ENCODE data around the gene PRR9.
"Not testable (repeated sequence)": the region's sequence is repeated elsewhere in the genome, so short reads cannot be mapped to it uniquely, and the experiment has no call there.

GRCh38 chr1:153223040-153223891, 5.9 kb downstream of the PRR9 start:
- TF ChIP-seq ZNF565 (CRISPR knock-in tag; conservative IDR thresholded peaks at IDR 0.05; ENCODE audit: low read depth); ZNF8 (CRISPR knock-in tag; IDR thresholded peaks at IDR 0.05); PPARA (CRISPR knock-in tag; IDR thresholded peaks at IDR 0.05; ENCODE audit: borderline replicate concordance): not testable (repeated sequence)
- TF ChIP-seq, protein P1, sequence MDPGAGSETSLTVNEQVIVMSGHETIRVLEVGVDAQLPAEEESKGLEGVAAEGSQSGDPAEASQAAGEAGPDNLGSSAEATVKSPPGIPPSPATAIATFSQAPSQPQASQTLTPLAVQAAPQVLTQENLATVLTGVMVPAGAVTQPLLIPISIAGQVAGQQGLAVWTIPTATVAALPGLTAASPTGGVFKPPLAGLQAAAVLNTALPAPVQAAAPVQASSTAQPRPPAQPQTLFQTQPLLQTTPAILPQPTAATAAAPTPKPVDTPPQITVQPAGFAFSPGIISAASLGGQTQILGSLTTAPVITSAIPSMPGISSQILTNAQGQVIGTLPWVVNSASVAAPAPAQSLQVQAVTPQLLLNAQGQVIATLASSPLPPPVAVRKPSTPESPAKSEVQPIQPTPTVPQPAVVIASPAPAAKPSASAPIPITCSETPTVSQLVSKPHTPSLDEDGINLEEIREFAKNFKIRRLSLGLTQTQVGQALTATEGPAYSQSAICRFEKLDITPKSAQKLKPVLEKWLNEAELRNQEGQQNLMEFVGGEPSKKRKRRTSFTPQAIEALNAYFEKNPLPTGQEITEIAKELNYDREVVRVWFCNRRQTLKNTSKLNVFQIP (CRISPR knock-in tag; IDR thresholded peaks at IDR 0.05; ENCODE audit: borderline replicate concordance, low read depth): not testable (repeated sequence)
- TF ChIP-seq, protein P2, sequence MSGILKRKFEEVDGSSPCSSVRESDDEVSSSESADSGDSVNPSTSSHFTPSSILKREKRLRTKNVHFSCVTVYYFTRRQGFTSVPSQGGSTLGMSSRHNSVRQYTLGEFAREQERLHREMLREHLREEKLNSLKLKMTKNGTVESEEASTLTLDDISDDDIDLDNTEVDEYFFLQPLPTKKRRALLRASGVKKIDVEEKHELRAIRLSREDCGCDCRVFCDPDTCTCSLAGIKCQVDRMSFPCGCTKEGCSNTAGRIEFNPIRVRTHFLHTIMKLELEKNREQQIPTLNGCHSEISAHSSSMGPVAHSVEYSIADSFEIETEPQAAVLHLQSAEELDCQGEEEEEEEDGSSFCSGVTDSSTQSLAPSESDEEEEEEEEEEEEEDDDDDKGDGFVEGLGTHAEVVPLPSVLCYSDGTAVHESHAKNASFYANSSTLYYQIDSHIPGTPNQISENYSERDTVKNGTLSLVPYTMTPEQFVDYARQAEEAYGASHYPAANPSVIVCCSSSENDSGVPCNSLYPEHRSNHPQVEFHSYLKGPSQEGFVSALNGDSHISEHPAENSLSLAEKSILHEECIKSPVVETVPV (CRISPR knock-in tag; IDR thresholded peaks at IDR 0.05): not testable (repeated sequence)
